ENCODE results near the gene MICAL2. TPM values are rescaled to one million over a fixed set of nuclear protein-coding genes. Genes with fewer than 3 reads are reported as not detected.

Gene MICAL2
- total and polyA plus RNA-seq, 7 donors: 6.8 to 45.7 (median 15.0) TPM

DNA sequence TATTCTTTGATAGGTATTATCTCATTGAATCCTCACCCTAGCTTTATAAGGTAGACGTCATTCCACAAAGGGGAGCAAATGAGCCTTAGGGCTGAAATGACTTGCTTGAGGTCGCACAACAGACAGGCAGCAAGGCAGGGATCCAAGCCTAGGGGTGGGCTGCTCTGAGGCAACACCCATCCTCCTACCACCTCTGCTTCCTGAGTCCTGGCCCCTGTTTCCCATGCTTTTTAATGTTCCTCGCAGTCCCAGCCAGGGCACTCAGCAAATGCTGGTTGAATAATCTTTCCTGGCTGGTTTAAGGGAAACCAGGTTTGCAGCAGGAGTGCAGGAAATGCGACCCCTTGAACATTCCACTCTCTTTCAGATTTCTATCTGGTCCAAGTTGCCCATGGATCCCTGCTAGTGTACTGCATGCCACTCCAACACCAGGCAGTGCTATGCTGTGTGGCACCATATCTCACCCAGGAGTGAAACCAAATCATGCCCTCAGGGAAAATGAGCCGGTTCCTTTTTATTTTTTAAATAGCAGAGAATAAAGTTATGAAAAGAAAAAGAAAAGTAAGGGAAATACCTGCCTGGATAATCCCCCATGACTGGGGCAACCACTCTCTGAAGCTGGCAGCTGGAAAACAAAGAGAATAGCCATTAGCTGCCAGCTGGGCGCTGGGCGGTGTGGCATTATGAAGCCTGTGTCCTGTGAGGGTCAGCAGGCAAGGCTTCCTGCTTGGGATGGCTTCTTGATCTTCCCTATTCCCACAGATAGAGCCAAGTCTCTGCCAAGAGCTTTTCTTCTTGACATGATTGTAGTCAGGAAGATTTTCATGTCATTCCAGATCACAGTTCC, 21.8 kb downstream of the MICAL2 start:
- ATAC-seq: no peak
- DNase-seq: no peak

GRCh38 chr11:12132790-12133145, 22.4 kb downstream of the MICAL2 start:
- 96 to 100% (median 98%) methylated on average over 2 of the region's 2 CpGs for WGBS, 3 donors
- DNase-seq (no peak), ATAC-seq (no peak)
- no peak overlapping the region for H3K4me3 ChIP-seq
- TF ChIP-seq CTCF (IDR thresholded peaks at IDR 0.05): no peak
- H3K27me3 ChIP-seq (ENCODE audit: insufficient read depth in 3 of 3, low read length in 2 of 3): no peaks in the 10 kb centered on the region
- no peaks in the 10 kb centered on the region for H3K4me1 ChIP-seq
- no peak overlapping the region for H3K27ac ChIP-seq
- no peaks in the 10 kb centered on the region for H3K9me3 ChIP-seq
- intact Hi-C loops (cut with DNase I): no loop called here
- no peaks in the 10 kb centered on the region for H3K36me3 ChIP-seq (ENCODE audit: insufficient read depth in 1 of 2, low read depth in 1 of 2)

More for the DNA sequence above, 21.8 kb downstream of the MICAL2 start:
- no peak overlapping the region for H3K27ac ChIP-seq
- H3K27me3 ChIP-seq (ENCODE audit: insufficient read depth in 3 of 3, low read length in 2 of 3): no peaks in the 10 kb centered on the region
- no peak overlapping the region for H3K4me3 ChIP-seq
- 77 to 81% (median 80%) methylated on average over 7 of the region's 7 CpGs for WGBS, 3 donors
- no peak for TF ChIP-seq CTCF (IDR thresholded peaks at IDR 0.05)
- H3K4me1 ChIP-seq: no peaks in the 10 kb centered on the region
- intact Hi-C loops (cut with DNase I): no loop called here
- no peaks in the 10 kb centered on the region for H3K9me3 ChIP-seq
- no peaks in the 10 kb centered on the region for H3K36me3 ChIP-seq (ENCODE audit: insufficient read depth in 1 of 2, low read depth in 1 of 2)

- no peak overlapping the region for H3K27ac ChIP-seq
- DNase-seq (no peak), ATAC-seq (no peak)
- H3K27me3 ChIP-seq (ENCODE audit: insufficient read depth in 3 of 3, low read length in 2 of 3): no peaks in the 10 kb centered on the region
- TF ChIP-seq CTCF (IDR thresholded peaks at IDR 0.05): no peak
- H3K9me3 ChIP-seq: no peaks in the 10 kb centered on the region
- H3K36me3 ChIP-seq (ENCODE audit: insufficient read depth in 1 of 2, low read depth in 1 of 2): peaks cover 0 to 2% of the 10 kb centered on the region in 2 donors
- intact Hi-C loops (cut with DNase I): no loop called here
- no peaks in the 10 kb centered on the region for H3K4me1 ChIP-seq
- WGBS, 3 donors: 87 to 92% (median 91%) methylated on average over 5 of the region's 5 CpGs
- H3K4me3 ChIP-seq: no peak overlapping the region
These were observed 23.3 kb downstream of the MICAL2 start for GRCh38 chr11:12133547-12134235.

DNA sequence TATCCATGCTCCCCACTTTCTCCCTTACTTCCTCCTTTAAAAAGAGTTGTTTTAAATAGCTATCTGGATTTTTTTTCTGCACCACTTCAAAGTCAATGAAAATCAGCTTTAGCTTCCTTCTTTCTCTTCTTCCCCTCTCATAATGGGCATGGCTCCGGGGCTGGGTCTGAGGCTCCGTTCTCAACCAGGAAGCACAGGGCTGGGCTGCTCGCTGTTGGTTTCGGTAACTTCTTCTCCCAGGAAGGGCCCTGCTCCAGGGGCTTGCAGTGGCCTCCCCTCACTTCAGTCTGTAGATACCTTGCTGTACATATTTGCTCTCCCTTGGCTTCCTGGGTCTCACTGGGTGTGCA, 23.8 kb downstream of the MICAL2 start:
- DNase-seq (no peak), ATAC-seq (no peak)
- Histone ChIP-seq H3K4me1 (no peaks in the 10 kb centered on the region), H3K9me3 (no peaks in the 10 kb centered on the region), H3K27ac (no peak overlapping the region), H3K4me3 (no peak overlapping the region), H3K36me3 (ENCODE audit: insufficient read depth in 1 of 2, low read depth in 1 of 2) (peaks cover 0 to 5% of the 10 kb centered on the region in 2 donors), H3K27me3 (ENCODE audit: insufficient read depth in 3 of 3, low read length in 2 of 3) (no peaks in the 10 kb centered on the region)
- intact Hi-C loops (cut with DNase I): no loop called here
- WGBS, 3 donors: 83 to 96% (median 91%) methylated on average over 4 of the region's 4 CpGs
- no peak for TF ChIP-seq CTCF (IDR thresholded peaks at IDR 0.05)

All from psoas muscle (tissue), 8 donors.